ENCODE results near the gene REXO1.

Gene REXO1

GRCh38 chr19:1766800-1767352 lies 81.4 kb downstream of the REXO1 start:
- no peak for DNase-seq (ENCODE audit: low read depth)

GRCh38 chr19:1765904-1766799 lies 82.1 kb downstream of the REXO1 start:
- no peak for DNase-seq (ENCODE audit: low read depth)
